Sigmoid colon (tissue), 4 donors: ENCODE data around the gene FBP2.

Source experiments
- EP300 ChIP-seq, 4 donors: sonication (generic); formaldehyde crosslinking; IDR thresholded peaks; one replicate each; pipeline ENCODE4 v1.6.1; 2017; ENCODE audit warnings: antibody characterized with exemption in 4 of 4
- POLR2A ChIP-seq, 2 donors: fragments of 450-650 bp; IDR thresholded peaks; one replicate each; pipeline ENCODE4 v1.6.1; 2016; ENCODE audit warnings: antibody characterized with exemption in 2 of 2, mild to moderate bottlenecking in 2 of 2, moderate library complexity in 2 of 2
- POLR2AphosphoS5 ChIP-seq, 4 donors: sonication (generic); formaldehyde crosslinking; IDR thresholded peaks; one replicate each; pipeline ENCODE4 v1.6.1; 2017; ENCODE audit warnings: antibody characterized with exemption in 4 of 4
- TF ChIP-seq, protein P1 (sequence below), 4 experiments: fragments of 450-650 bp in 3 of 4; fragments of 200-600 bp in 1 of 4; IDR thresholded peaks; one replicate each; pipeline ENCODE4 v1.5.1; 2016 to 2019; ENCODE audit warnings: antibody characterized with exemption in 4 of 4, mild to moderate bottlenecking in 3 of 4, moderate library complexity in 2 of 4

- TF ChIP-seq, protein P1, sequence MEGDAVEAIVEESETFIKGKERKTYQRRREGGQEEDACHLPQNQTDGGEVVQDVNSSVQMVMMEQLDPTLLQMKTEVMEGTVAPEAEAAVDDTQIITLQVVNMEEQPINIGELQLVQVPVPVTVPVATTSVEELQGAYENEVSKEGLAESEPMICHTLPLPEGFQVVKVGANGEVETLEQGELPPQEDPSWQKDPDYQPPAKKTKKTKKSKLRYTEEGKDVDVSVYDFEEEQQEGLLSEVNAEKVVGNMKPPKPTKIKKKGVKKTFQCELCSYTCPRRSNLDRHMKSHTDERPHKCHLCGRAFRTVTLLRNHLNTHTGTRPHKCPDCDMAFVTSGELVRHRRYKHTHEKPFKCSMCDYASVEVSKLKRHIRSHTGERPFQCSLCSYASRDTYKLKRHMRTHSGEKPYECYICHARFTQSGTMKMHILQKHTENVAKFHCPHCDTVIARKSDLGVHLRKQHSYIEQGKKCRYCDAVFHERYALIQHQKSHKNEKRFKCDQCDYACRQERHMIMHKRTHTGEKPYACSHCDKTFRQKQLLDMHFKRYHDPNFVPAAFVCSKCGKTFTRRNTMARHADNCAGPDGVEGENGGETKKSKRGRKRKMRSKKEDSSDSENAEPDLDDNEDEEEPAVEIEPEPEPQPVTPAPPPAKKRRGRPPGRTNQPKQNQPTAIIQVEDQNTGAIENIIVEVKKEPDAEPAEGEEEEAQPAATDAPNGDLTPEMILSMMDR (IDR thresholded peaks at IDR 0.05): no peak
- TF ChIP-seq EP300 (IDR thresholded peaks at IDR 0.05) (no peak), POLR2AphosphoS5 (IDR thresholded peaks at IDR 0.05) (no peak), POLR2A (IDR thresholded peaks at IDR 0.05) (no peak)
Observed at GRCh38 chr9:94525396-94526035, 68.1 kb downstream of the FBP2 start.
